ENCODE measurements around the gene TFPT. TPM values are rescaled to one million over a fixed set of nuclear protein-coding genes. Genes with fewer than 3 reads are reported as not detected.

The TFPT gene
- total and polyA plus RNA-seq, 2 of the 13 experiments (the other 11 are each of a cell fraction or from before 2014, with no cell fraction given): 8.4 to 10.7 TPM

- TF ChIP-seq TRIM22 (IDR thresholded peaks at IDR 0.05): no peak
- TF ChIP-seq KLF12 (CRISPR knock-in tag; IDR thresholded peaks at IDR 0.05; ENCODE audit: borderline replicate concordance): no peak
- TF ChIP-seq SMYD3 (CRISPR knock-in tag; IDR thresholded peaks at IDR 0.05): no peak
- TF ChIP-seq ZNF562 (CRISPR knock-in tag; IDR thresholded peaks at IDR 0.05; ENCODE audit: borderline replicate concordance): no peak
- peak; percentile 66 for TF ChIP-seq ZFY (CRISPR knock-in tag; IDR thresholded peaks at IDR 0.05)
- peak; percentile 99 for TF ChIP-seq IRF2 (CRISPR knock-in tag; IDR thresholded peaks at IDR 0.05)
- TF ChIP-seq MEIS2 (CRISPR knock-in tag; IDR thresholded peaks at IDR 0.05): no peak
- TF ChIP-seq ZHX1 (CRISPR knock-in tag; IDR thresholded peaks at IDR 0.05; ENCODE audit: low read depth): peak; percentile 70; the same call in 1 of the 2 replicates
- peak; percentile 26; the same call in 1 of the 2 replicates for TF ChIP-seq FUBP1 (CRISPR knock-in tag; IDR thresholded peaks at IDR 0.05; ENCODE audit: borderline replicate concordance)
- TF ChIP-seq KDM5B (CRISPR knock-in tag; IDR thresholded peaks at IDR 0.05; ENCODE audit: borderline replicate concordance): peak; percentile 84; the same call in 1 of the 2 replicates
- no peak for TF ChIP-seq ZNF607 (CRISPR knock-in tag; IDR thresholded peaks at IDR 0.05; ENCODE audit: borderline replicate concordance)
- peak; percentile 64; the same call in 1 of the 2 replicates for TF ChIP-seq FOXC1 (CRISPR knock-in tag; IDR thresholded peaks at IDR 0.05; ENCODE audit: borderline replicate concordance)
- no peak for TF ChIP-seq ZNF543 (CRISPR knock-in tag; IDR thresholded peaks at IDR 0.05)
- TF ChIP-seq ZNF441 (CRISPR knock-in tag; IDR thresholded peaks at IDR 0.05; ENCODE audit: borderline replicate concordance): 0 out of 2 replicates have a peak, but pooled peaks have one; percentile 18
- TF ChIP-seq TBX3 (IDR thresholded peaks at IDR 0.05; ENCODE audit: borderline replicate concordance): no peak
- TF ChIP-seq NPAS2 (CRISPR knock-in tag; IDR thresholded peaks at IDR 0.05; ENCODE audit: borderline replicate concordance): no peak
- TF ChIP-seq AKAP8 (CRISPR knock-in tag; IDR thresholded peaks at IDR 0.05): no peak
- peak; percentile 57; the same call in 1 of the 2 replicates for TF ChIP-seq ZNF331 (CRISPR knock-in tag; IDR thresholded peaks at IDR 0.05)
These were observed 12.9 kb downstream of the TFPT start, which contains the start of gene NDUFA3 (continued) for GRCh38 chr19:54102421-54103169.
